ENCODE data around the gene SV2B.

DNA sequence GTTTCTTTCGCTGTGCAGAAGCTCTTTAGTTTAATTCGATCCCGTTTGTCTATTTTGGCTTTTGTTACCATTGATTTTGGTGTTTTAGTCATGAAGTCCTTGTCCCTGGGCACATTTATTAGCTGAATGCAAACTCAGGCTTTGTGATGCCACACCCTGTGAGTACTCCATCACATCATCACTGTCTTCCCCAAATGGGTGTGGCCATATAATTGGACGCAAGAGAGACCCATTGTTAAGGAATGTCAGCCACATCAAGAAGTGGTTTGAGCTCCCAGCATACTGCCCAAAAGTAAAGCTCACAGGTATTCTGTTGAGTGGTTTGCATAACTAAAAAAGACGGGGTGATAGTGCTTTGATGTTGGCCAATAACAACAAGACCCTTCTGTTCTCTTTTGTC lies 245.7 kb downstream of the SV2B start:
- TF ChIP-seq ZNF266 (tag by site-specific recombination; IDR thresholded peaks at IDR 0.05; ENCODE audit: low read depth) (no peak), CTCF (tag by site-specific recombination; IDR thresholded peaks at IDR 0.05) (no peak), ZNF112 (tag by site-specific recombination; IDR thresholded peaks at IDR 0.05) (no peak), HOXA7 (CRISPR knock-in tag; IDR thresholded peaks at IDR 0.05; ENCODE audit: borderline replicate concordance) (no peak), BCL11A (tag by site-specific recombination; IDR thresholded peaks at IDR 0.05; ENCODE audit: low read depth) (no peak), ELK4 (IDR thresholded peaks at IDR 0.05; ENCODE audit: borderline replicate concordance, low read depth, low read length) (no peak), ZBTB11 (tag by site-specific recombination; conservative IDR thresholded peaks at IDR 0.05; ENCODE audit: low read depth) (no peak)
- TF ChIP-seq, protein P1, sequence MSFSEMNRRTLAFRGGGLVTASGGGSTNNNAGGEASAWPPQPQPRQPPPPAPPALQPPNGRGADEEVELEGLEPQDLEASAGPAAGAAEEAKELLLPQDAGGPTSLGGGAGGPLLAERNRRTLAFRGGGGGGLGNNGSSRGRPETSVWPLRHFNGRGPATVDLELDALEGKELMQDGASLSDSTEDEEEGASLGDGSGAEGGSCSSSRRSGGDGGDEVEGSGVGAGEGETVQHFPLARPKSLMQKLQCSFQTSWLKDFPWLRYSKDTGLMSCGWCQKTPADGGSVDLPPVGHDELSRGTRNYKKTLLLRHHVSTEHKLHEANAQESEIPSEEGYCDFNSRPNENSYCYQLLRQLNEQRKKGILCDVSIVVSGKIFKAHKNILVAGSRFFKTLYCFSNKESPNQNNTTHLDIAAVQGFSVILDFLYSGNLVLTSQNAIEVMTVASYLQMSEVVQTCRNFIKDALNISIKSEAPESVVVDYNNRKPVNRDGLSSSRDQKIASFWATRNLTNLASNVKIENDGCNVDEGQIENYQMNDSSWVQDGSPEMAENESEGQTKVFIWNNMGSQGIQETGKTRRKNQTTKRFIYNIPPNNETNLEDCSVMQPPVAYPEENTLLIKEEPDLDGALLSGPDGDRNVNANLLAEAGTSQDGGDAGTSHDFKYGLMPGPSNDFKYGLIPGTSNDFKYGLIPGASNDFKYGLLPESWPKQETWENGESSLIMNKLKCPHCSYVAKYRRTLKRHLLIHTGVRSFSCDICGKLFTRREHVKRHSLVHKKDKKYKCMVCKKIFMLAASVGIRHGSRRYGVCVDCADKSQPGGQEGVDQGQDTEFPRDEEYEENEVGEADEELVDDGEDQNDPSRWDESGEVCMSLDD (tag by site-specific recombination; IDR thresholded peaks at IDR 0.05): no peak
